Uterus (tissue), 2 donors: ENCODE measurements around the gene ARL5A.
"Not testable (repeated sequence)": the region's sequence is repeated elsewhere in the genome, so short reads cannot be mapped to it uniquely, and the experiment has no call there.

Source experiments
- POLR2A ChIP-seq, 2 donors: fragments of 450-650 bp; IDR thresholded peaks; one replicate each; pipeline ENCODE4 v1.6.1; 2016; ENCODE audit warnings: antibody characterized with exemption in 2 of 2, mild to moderate bottlenecking in 1 of 2, moderate library complexity in 1 of 2
- TF ChIP-seq, protein P1 (sequence below), 4 experiments: fragments of 200-600 bp in 2 of 4; fragments of 450-650 bp in 2 of 4; sonication (generic) in 2 of 4; IDR thresholded peaks; one replicate each; pipeline ENCODE4 v1.5.1; 2016 to 2019; ENCODE audit warnings: antibody characterized with exemption in 4 of 4, mild to moderate bottlenecking in 2 of 4, moderate library complexity in 1 of 4

DNA sequence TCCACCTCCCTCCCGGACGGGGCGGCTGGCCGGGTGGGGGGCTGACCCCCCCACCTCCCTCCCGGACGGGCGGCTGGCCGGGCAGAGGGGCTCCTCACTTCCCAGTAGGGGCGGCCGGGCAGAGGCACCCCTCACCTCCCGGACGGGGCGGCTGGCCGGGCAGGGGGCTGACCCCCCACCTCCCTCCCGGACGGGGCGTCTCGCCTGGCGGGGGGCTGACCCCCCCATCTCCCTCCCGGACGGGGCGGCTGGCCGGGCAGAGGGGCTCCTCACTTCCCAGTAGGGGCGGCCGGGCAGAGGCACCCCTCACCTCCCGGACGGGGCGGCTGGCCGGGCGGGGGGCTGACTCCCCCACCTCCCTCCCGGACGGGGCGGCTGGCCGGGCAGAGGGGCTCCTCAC, 47.4 kb upstream of the ARL5A start:
- TF ChIP-seq, protein P1, sequence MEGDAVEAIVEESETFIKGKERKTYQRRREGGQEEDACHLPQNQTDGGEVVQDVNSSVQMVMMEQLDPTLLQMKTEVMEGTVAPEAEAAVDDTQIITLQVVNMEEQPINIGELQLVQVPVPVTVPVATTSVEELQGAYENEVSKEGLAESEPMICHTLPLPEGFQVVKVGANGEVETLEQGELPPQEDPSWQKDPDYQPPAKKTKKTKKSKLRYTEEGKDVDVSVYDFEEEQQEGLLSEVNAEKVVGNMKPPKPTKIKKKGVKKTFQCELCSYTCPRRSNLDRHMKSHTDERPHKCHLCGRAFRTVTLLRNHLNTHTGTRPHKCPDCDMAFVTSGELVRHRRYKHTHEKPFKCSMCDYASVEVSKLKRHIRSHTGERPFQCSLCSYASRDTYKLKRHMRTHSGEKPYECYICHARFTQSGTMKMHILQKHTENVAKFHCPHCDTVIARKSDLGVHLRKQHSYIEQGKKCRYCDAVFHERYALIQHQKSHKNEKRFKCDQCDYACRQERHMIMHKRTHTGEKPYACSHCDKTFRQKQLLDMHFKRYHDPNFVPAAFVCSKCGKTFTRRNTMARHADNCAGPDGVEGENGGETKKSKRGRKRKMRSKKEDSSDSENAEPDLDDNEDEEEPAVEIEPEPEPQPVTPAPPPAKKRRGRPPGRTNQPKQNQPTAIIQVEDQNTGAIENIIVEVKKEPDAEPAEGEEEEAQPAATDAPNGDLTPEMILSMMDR (IDR thresholded peaks at IDR 0.05) = not testable (repeated sequence)
- not testable (repeated sequence) for TF ChIP-seq POLR2A (IDR thresholded peaks at IDR 0.05)
